Lower leg skin (tissue), 3 donors: ENCODE results near the gene SCP2.

ENCODE experiments used
- POLR2A ChIP-seq, 2 donors: fragments of 450-650 bp; IDR thresholded peaks; one replicate each; pipeline ENCODE4 v1.6.1; 2016 to 2017; ENCODE audit warnings: antibody characterized with exemption in 2 of 2, mild to moderate bottlenecking in 1 of 2, moderate library complexity in 1 of 2
- TF ChIP-seq, protein P1 (sequence below), 3 donors: fragments of 450-650 bp; IDR thresholded peaks; one replicate each; pipeline ENCODE4 v1.5.1; 2016; ENCODE audit warnings: antibody characterized with exemption in 3 of 3, mild to moderate bottlenecking in 3 of 3, moderate library complexity in 2 of 3

DNA sequence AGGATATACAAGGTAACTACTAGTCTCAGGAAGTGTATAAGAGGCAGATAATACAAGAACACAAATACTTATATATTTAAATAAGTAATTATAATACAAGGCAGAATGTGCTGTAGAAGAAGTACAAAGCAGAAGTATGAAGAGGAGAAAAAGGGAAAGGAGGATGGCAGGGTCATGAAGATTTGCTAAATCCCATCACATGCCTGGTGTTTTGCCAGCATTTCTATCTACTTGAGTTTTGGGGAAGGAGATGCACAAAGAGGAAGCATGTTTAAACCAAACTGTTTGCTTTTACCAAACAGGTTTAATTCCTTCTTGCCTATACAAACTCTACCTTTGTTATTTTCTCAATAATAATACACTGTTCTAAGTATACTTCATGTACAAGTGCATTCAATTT, 74.1 kb downstream of the SCP2 start:
- TF ChIP-seq, protein P1, sequence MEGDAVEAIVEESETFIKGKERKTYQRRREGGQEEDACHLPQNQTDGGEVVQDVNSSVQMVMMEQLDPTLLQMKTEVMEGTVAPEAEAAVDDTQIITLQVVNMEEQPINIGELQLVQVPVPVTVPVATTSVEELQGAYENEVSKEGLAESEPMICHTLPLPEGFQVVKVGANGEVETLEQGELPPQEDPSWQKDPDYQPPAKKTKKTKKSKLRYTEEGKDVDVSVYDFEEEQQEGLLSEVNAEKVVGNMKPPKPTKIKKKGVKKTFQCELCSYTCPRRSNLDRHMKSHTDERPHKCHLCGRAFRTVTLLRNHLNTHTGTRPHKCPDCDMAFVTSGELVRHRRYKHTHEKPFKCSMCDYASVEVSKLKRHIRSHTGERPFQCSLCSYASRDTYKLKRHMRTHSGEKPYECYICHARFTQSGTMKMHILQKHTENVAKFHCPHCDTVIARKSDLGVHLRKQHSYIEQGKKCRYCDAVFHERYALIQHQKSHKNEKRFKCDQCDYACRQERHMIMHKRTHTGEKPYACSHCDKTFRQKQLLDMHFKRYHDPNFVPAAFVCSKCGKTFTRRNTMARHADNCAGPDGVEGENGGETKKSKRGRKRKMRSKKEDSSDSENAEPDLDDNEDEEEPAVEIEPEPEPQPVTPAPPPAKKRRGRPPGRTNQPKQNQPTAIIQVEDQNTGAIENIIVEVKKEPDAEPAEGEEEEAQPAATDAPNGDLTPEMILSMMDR (IDR thresholded peaks at IDR 0.05) = no peak
- TF ChIP-seq POLR2A (IDR thresholded peaks at IDR 0.05) = no peak
